Subcutaneous adipose tissue (tissue), 4 donors: Measurements from ENCODE around the gene CDK5. TPM values are rescaled to one million over a fixed set of nuclear protein-coding genes. Genes with fewer than 3 reads are reported as not detected.

Experiments used
- total RNA-seq, 4 donors: library from RNA; depleted of rRNA; stranded (reverse); fragments of >200 nt; gene quantifications; one replicate each; pipeline ENCODE4 v1.1.0, GENCODE V29; 2016
- TF ChIP-seq, protein P1 (sequence below): fragments of 450-650 bp; IDR thresholded peaks from one replicate; pipeline ENCODE4 v1.5.1; 2016; ENCODE audit warnings: low read depth, mild to moderate bottlenecking, control low read depth, antibody characterized with exemption, moderate library complexity

The CDK5 gene
- total RNA-seq, 4 donors from 2014 or later, result 4.1 to 11.0 (median 6.8) TPM

- TF ChIP-seq, protein P1, sequence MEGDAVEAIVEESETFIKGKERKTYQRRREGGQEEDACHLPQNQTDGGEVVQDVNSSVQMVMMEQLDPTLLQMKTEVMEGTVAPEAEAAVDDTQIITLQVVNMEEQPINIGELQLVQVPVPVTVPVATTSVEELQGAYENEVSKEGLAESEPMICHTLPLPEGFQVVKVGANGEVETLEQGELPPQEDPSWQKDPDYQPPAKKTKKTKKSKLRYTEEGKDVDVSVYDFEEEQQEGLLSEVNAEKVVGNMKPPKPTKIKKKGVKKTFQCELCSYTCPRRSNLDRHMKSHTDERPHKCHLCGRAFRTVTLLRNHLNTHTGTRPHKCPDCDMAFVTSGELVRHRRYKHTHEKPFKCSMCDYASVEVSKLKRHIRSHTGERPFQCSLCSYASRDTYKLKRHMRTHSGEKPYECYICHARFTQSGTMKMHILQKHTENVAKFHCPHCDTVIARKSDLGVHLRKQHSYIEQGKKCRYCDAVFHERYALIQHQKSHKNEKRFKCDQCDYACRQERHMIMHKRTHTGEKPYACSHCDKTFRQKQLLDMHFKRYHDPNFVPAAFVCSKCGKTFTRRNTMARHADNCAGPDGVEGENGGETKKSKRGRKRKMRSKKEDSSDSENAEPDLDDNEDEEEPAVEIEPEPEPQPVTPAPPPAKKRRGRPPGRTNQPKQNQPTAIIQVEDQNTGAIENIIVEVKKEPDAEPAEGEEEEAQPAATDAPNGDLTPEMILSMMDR, result no peak
Measured at GRCh38 chr7:151062111-151062398, 4.4 kb upstream of the CDK5 start.

GRCh38 chr7:151061213-151062110, 3.8 kb upstream of the CDK5 start:
- TF ChIP-seq, protein P1, result no peak

- TF ChIP-seq, protein P1, result no peak
Measured at GRCh38 chr7:151060416-151061212, 2.9 kb upstream of the CDK5 start.

DNA sequence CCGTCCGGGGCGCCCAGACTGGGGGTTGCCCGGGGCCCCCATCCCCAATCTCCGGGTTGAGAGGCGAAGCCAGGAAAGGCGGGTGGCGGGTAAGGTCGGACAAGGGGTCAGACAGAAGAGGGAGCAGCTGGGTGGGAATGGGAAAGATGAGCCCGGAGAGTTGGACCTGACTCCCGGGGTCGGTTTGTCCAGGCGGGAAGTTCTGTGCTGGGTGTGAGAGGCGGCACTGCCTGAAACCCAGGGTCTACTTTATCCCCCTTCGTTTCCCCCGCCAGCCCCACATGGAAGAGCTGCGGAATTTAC, 2.4 kb upstream of the CDK5 start:
- TF ChIP-seq, protein P1, result no peak

DNA sequence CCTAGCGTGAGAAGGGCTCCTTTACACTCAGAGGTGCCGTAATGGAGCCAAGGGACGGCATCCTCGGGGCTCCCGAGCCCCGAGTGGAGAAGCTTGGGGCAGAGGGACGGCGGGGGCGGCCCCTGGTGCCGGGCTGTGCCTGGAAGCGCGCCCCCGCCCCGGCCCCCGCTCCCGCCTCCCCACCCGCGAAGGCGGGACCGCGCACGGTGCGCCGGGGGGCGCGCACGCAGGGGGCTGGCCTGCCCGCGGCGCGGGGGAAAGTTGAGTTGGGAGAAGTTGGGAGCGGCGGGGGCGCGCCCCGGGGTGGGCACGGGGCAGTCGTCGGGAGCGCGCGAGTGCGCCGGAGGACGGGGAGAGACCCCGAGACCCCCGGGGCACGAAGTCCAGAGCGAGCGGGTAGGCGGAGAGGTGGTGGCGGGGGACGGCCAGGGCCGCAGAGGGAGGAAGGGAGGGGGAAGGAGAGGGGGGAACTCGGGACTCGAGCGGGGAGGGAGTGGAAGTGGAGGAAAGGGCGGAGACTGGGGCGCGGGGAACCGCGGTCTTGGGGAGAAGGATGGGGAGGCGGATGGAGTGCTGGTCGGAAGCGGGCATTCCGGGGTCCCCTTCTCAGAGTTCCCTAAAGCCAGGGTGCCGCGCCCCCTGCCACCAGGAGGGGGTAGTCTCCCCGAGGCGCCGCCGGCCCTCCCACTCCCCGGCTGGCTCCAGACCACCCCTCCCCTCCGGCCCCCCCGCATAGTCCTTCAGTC, 1.8 kb upstream of the CDK5 start, which contains the start of gene SLC4A2:
Gene SLC4A2 (plus strand): TSS at position 223 of the 746 bp plus-strand sequence. CDS start 2,399 bp downstream, outside the sequence.
- TF ChIP-seq, protein P1, result no peak

DNA sequence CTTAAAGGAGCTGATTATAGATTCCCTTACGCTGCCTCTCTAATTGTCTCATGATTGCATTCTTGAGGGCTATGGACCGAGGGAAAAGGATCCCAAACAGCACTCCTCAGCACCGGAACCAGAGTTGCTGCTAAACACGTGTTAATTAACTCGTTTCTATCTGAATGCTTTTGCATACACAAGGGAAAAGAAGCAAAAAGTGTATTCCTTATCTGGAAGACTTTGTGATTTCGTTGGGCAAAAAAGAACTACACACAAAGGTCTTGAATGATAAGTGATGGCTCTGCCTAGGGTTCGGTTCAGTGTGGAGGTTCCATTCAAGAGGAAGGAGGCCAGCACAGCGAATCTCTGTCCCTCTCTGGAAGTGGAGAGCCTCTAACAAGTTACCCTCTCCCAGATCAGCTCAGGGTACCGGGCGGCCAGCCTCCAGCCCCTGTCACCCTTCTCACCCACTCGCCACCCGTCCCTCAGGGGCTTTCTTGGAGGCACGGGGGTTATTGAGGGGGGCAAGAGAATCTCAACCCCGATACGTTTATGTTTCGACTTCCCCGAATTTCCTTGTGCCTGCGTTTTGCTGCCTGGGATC, 1.2 kb upstream of the CDK5 start:
- TF ChIP-seq, protein P1, result no peak
